Mammary epithelial cell (primary cell): ENCODE data around the gene DSCAML1.

Source experiments
- CTCF ChIP-seq, 2 donors: IDR thresholded peaks in 1 of 2; conservative IDR thresholded peaks in 1 of 2; 2 replicates each; pipeline ENCODE4 v1.5.1; 2011 to 2012; ENCODE audit warnings: inconsistent platforms in 2 of 2, low read length in 2 of 2, mild to moderate bottlenecking in 2 of 2, control low read depth in 1 of 2, low read depth in 1 of 2; ENCODE audit not compliant: insufficient read depth in 1 of 2; ENCODE audit errors: extremely low read depth in 1 of 2
- EZH2 ChIP-seq: IDR thresholded peaks from 2 replicates; pipeline ENCODE4 v1.6.1; 2012; ENCODE audit warnings: low read length, inconsistent platforms, borderline replicate concordance

- TF ChIP-seq EZH2 (no peak), CTCF (conservative IDR thresholded peaks at IDR 0.05 in 1 of 2, IDR thresholded peaks at IDR 0.05 in 1 of 2; ENCODE audit: extremely low read depth in 1 of 2, insufficient read depth in 1 of 2, low read depth in 1 of 2, low read length in 2 of 2) (no peak)
Measured at GRCh38 chr11:117390743-117391142, 406.3 kb downstream of the DSCAML1 start.
